GM13976 (cell line): ENCODE measurements around the gene CABCOCO1.

Experiments
- DNase-seq: peaks from one replicate; pipeline ENCODE4 v3.0.0; 2012; ENCODE audit warnings: low spot score
- CTCF ChIP-seq: IDR thresholded peaks from 2 replicates; pipeline ENCODE4 v1.5.1; 2012; ENCODE audit warnings: borderline replicate concordance, mild to moderate bottlenecking; ENCODE audit not compliant: insufficient read depth; ENCODE audit errors: extremely low read depth, missing control alignments, control extremely low read depth
- in situ Hi-C: fragments of 300-500 bp; cut with MboI; formaldehyde crosslinking; loops from one replicate; pipeline ENCODE4 v1.12.0; 2022; ENCODE audit warnings: low sequenced_read_pairs, mixed read lengths, inconsistent platforms; ENCODE audit not compliant: unreplicated experiment

Gene CABCOCO1

GRCh38 chr10:61784354-61785133, 121.8 kb downstream of the CABCOCO1 start:
- TF ChIP-seq CTCF, result no peak
- in situ Hi-C loops, result no loop called here
- DNase-seq, result no peak

DNA sequence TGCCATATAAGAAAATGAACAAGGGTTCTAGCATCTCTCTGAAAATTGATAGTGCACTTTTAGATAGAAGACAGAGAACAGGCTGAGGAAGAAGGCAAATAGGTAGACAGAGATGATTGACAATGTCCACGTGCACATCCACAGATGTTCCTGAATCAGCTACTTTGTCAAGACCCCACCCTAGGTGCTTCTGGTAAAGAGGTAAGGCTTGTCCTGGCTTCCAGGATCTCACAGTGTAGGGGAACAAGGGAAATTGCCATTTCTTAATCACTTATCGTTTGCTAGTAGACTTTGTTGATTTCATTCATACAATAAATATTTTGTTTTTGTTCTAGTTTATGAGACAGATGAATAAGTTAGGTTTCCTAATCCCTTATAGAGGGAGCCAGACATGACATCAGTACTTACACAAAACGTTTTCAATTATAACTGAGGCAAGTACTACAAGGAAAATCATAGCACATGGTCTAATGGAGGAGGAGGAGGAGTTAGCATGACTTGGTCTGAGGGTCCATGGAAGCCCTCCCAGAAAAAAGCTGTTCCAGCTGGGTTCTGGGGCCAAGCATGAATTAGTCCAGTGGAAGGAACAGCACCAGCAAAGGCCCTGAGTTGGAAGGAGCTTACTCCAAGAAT, 122.9 kb downstream of the CABCOCO1 start:
- TF ChIP-seq CTCF, result no peak
- in situ Hi-C loops, result no loop called here
- DNase-seq, result no peak

DNA sequence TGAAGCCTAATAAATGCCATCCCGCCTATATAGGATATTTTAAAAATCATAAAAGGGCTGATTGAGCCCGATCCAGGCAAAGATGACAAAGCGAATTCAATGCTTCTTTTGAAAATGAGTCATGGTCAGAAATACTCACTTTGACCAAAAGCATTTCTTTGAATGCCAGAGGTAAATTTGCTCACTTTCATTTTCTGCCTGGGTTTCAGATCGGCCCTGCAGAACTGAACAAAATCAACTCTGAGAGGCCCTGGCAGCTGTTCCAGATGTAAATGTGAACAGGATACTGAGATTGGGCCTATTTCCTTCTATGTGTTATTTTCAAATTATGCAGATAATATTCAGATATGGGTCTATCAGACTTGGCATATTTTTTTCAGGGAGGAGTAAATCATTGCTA, 124.0 kb downstream of the CABCOCO1 start:
- in situ Hi-C loops, result no loop called here
- peak; percentile 37 for DNase-seq
- TF ChIP-seq CTCF, result no peak

DNA sequence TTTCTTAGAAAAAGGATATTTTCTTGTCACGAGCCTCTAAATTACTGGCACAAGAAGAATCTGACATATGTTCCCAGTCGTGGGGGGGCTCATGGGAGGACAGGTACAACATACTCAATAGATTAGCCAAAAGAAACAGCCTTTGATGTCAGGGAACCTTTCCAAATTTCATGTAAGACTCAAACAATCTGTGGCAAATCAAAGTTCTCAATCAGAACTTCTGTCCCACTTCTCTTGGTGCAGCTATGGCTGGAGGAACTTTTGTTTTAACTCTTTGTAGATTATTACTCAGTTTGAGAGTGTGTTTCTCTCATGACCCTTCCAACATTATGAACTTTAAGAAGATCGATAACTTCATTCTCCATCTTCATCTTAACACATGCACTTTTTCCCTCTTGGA, 124.4 kb downstream of the CABCOCO1 start:
- TF ChIP-seq CTCF, result no peak
- no peak for DNase-seq
- in situ Hi-C loops, result no loop called here

- in situ Hi-C loops, result no loop called here
- no peak for TF ChIP-seq CTCF
- no peak for DNase-seq
Measured at GRCh38 chr10:61789031-61789430, 126.3 kb downstream of the CABCOCO1 start.

DNA sequence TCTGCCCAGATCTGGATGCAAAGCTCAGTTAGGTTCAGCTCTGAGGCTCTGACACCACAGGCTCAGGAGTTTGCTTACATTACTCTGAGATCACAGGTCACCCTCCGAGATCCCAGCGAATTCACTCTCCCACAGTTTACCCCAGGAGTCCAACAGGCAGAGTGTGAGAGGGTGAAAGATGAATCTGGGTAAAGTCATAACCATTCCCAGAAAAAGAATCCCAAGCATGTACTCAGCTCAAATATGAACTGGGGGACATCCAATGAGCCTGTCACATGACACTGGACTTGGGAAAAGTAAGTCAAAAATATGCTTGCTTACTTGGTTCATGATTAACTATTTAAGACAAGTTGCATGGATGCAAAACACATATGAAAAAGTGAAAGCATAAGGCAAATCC, 128.5 kb downstream of the CABCOCO1 start:
- no peak for TF ChIP-seq CTCF
- in situ Hi-C loops, result no loop called here
- no peak for DNase-seq
